HG03457 (cell line): ENCODE measurements around the gene C20orf204.
"Not testable (repeated sequence)": the region's sequence is repeated elsewhere in the genome, so short reads cannot be mapped to it uniquely, and the experiment has no call there.

Experiments
- ATAC-seq: cut with Tn5 transposase; IDR thresholded peaks from one replicate; pipeline ENCODE4 v1.9.1; 2021; ENCODE audit warnings: moderate number of reproducible peaks; ENCODE audit not compliant: unreplicated experiment

C20orf204 gene

DNA sequence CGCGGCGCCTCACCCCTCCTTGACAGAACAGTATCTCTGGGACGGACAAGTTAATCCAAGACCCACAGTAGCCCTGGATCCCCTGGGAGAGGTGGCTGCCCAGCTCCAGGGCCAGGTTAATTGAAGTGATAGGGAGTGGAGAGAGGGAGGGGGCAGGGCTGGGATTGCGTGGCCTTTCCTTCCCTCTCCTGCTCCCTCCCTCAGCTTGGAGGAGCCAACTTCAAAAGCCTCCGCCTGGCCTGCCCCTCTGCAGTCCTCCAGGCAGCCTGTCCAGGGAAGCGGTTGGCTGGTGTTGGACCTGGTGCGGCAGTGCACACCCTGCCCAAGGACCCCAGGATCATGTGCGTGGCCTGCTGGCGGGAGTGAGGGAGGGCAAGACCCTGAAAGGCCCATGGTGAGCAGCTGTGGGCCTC is at the start of gene C20orf204:
Gene C20orf204, plus strand, starts transcription at position 250 of the 413 bp plus-strand sequence. Its CDS starts 142 bp downstream, at position 392.
- ATAC-seq: no peak

GRCh38 chr20:64000906-64001305 is 35.1 kb upstream of the C20orf204 start:
- no peak for ATAC-seq

DNA sequence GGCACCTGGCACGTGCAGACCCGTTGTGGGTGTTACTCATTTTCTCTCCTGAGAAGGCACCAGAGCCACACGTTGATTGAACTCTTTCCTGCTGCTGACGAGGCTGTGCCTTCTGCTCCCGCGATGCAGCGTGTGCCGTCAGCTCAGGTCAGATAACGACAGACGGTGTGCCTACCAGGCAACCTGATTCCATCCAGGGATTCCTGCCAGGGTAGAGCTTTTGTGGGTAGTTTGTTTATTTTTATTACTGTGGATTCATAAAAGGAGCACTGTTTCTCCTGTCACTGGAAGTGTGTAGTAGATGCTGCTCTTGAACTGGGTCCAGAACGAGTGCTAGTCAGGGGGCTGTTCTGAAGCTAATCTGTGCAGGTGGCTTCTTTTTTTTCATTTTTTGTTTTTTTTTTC is 34.4 kb upstream of the C20orf204 start:
- ATAC-seq: no peak

GRCh38 chr20:64003960-64004725 is 31.8 kb upstream of the C20orf204 start:
- ATAC-seq: no peak

DNA sequence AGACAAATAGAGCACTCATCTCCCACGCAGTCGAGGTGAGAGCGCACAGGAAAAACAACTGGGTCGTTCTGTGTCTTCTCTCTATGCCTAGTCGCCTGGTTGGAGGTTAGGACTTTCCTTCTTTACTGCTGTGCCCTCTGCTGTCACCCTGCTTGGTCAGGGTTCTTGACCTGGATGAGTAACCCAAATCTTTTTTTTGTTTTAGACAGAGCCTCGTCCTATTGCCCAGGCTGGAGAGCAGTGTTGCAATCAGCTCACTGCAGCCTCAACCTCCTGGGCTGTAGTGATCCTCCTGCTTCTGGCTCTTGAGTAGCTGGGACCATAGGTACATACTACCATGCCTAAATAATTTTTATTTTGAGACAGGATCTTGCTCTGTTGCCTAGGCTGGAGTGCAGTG is 30.6 kb upstream of the C20orf204 start:
- no peak for ATAC-seq

DNA sequence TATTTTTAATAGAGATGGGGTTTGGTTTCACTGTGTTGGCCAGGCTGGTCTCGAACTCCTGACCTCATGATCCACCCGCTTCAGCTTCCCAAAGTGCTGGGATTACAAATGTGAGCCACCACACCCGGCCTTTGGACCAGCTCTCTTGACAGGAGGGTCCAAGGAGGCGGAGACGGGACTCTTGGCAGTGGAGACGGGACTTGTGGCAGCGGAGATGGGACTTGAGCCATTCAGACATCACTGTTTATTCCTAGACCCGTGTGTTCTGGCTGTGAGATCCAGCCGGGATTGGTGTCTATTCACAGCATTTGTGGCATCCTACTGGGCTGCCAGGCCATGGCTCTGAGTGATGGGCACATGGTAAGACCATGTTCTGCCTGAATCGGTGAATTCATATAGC is 29.5 kb upstream of the C20orf204 start:
- ATAC-seq: no peak

DNA sequence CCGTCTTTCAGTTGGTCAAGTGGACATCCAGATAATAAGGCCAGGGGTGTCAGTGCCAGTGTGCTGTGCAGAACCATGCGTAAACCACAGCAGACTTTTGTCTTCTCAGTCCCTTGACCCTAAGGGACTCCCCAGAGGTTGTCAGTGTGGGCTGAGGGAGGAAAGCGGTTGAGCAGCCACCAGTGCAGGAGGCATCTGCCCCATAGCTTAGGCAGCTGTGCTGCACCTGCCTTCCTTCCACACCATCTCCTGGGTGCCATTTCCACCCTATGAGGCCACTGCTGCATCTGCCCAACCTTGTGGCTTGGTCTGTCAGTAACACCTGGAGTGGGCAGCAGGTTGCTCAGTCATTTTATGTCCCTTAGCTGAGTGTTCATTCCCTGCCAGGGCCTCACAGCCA is 29.1 kb upstream of the C20orf204 start:
- no peak for ATAC-seq

- no peak for ATAC-seq
Observed at GRCh38 chr20:64009811-64010387, 26.1 kb upstream of the C20orf204 start.

DNA sequence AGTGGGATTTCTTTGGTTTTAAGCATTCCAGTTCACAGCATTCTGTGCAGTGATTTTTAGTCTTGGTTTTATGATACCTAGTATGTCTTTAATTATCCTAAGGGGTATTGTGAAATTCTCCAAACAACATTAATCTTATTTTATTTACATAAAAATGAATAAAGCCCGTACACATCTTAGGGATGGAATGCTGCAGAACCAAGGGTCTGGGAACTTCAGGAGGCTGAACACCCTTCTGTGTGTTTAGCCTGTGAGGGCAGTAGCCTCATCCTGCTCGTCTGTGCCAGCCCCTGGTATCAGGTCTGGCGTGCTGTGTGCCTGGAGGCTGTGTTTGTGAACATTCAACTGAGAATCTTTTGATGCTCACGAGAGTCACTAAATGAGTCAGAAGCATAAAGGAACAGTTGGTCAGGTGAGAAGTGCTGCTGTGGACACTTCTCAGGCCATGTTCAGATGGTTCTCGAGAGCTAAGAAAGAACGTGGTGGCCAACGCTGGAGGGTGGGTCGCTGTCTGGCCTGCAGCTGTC is 25.2 kb upstream of the C20orf204 start:
- no peak for ATAC-seq

DNA sequence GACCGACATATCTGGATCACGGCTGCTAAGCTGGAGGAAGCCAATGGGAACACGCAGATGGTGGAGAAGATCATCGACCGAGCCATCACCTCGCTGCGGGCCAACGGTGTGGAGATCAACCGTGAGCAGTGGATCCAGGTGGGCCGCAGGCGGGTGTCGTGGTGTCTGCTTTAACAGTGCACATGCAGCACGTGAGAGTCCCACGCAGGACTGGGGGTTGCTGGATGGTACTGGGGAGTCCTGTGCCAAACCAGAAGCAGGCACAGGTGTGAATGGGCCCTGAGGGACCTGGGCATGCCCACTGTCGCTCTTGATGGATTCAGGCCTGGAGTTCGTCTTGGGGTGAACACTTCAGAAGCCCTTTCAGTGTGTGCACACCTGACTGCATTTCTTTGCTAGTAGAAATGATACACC is 24.6 kb upstream of the C20orf204 start:
- no peak for ATAC-seq

GRCh38 chr20:64012385-64013154 is 23.4 kb upstream of the C20orf204 start:
- not testable (repeated sequence) for ATAC-seq

DNA sequence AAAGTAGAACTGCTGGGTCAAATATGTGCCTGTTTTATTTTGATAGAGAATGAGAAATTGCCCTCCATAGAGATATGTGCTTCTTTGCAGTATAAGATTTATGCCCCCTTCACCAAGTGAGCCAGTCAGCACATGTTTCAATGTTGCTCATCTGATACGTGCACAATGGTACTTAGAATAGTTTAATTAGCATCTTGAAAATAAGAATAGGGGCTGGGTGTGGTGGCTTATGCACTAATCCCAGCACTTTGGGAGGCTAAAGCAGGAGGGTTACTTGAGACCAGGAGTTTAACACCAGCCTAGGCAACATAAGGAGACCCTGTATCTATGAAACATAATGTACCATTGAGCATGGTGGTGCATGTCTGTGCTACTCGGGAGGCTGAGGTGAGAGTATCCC is 20.3 kb upstream of the C20orf204 start:
- ATAC-seq: no peak

GRCh38 chr20:64021124-64021975 is 14.6 kb upstream of the C20orf204 start:
- no peak for ATAC-seq

- ATAC-seq: no peak
Observed at GRCh38 chr20:64022671-64023360, 13.2 kb upstream of the C20orf204 start.

DNA sequence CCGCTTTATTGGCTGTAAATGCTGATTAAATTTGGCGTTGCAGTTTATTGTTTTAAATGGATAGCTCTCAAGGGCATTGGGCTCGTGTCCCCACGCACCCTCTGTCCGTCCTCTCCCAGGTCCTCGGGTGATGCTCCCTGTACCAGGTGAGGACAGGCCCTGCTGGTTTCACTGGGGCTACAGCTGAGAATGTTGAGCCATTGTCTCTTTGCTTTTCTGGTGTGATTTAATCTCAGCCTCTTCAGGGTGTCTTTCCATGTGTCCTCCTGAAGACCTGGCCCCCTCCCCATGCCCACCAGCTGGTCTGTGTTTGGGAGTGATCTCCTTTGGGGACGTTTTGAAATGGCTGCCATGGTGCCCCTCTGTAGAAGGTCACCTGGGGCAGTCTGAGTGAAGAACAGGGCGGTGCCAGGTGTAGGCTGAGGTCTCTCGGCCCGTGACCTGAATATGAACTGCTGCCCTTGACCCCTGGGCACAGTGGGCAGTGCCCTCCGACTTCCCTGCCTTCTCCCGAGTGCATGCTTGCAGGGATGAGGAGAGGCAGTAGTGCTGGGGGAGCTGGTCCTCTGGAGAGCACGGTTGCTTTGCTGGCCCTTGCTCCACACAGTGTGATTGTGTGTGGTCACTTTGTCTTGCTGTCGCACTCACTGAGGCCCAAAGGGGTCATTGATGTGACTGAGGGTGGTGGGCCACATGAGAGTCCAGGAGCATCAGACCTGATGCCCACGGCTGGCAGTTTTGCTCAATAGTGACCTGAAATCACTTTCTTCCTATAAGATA is 12.4 kb upstream of the C20orf204 start:
- ATAC-seq: no peak

GRCh38 chr20:64024141-64024990 is 11.6 kb upstream of the C20orf204 start:
- no peak for ATAC-seq

- no peak for ATAC-seq
Observed at GRCh38 chr20:64025101-64025825, 10.7 kb upstream of the C20orf204 start.
